NCI-H1092 treated with DMSO at 0.1 percent for 48 hours (cell line): ENCODE results near the gene CDADC1.
"Not testable (repeated sequence)": the region's sequence is repeated elsewhere in the genome, so short reads cannot be mapped to it uniquely, and the experiment has no call there.

Source experiments
- DNase-seq: peaks from one replicate; lab custom pipeline; 2025; lab: John Stamatoyannopoulos, UW

Gene CDADC1

DNA sequence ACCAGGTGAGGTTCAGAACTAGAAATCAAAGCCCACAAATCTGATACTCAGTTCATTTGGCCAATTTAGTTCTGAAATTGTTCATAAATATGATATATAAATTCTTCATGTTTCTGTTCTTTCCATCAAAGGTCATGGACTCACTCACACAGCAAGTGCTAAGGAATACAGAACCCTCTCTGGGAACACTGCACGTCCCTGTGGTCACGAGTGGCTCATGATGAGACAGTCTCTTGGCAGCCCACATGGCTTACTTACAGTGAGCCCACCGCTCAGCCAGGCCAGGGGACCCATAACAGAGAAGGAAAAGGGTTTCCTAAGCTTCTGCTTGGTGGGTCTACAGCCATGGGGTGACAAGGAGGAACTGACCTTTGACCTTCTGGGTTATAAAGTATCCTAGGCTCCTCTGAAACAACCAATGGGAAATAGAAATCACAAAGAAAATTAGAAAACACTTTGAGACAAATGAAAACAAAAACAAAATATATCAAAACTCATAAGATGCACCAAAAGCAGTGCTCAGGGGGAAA lies 67.4 kb downstream of the CDADC1 start:
- no peak for DNase-seq

DNA sequence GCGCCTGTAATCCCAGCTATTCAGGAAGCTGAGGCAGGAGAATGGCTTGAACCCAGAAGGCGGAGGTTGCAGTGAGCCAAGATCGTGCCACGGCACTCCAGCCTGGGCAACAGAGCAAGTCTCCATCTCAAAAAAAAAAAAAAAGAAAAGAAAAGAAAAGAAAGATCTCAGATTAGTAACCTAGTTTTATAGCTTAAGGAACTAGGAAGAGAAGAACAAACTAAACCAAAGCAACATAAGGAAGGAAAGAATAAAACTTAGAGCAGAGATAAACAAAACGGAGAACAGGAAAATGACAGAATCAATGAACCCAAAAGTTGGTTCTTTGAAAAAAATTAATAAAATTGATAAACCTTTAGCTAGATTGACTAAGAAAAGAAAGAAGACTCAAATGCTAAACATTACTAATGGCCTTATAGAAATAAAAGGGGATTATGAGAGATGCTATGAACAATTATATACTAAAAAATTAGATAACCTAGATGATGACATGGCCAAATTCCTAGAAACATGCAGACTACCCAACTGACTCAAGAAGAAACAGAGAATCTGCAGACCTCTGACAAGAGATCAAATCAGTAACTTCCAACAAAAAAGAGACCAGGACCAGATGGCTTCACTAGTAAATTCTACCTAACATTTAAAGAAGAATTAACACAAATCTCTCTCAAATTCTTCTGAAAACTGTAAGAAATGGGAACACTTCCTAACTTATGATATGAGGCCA lies 68.2 kb downstream of the CDADC1 start:
- no peak for DNase-seq

DNA sequence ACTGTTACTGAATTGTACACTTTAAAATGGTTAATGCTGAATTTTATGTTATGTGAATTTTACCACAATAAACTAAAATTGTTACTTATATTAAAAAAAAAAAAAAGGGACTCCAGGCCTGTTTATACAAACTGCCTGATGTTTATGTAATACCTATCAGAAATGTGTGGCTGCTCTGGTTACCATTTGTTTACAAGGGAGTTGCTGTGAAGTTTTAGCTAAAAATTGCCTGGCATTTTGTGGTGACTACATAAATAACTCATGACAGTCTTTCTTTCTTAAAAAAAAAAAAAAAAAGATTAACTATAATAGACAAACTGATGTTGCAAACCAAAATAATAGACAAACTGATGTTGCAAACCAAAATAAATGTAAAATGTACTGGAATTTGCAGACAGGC lies 71.8 kb downstream of the CDADC1 start:
- DNase-seq: no peak

DNA sequence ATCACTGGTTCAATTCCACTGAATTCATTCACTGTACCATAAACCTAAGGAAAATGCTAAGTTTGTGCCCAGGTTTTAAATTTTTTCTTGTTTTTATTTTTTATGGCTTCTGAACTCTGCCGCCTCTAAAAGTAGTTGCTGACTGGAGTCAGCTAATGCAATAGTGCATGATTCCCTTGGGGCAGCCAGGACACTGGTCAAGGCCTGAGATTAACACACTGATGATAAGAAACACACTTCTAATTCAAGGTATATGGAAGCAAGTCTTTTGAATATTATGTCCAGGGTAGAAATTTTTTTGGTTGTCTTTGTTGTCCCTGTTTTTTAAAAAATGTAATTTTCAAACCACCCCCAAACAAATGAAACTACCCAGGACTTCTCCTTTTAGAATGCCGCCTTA lies 72.2 kb downstream of the CDADC1 start:
- DNase-seq: no peak

DNA sequence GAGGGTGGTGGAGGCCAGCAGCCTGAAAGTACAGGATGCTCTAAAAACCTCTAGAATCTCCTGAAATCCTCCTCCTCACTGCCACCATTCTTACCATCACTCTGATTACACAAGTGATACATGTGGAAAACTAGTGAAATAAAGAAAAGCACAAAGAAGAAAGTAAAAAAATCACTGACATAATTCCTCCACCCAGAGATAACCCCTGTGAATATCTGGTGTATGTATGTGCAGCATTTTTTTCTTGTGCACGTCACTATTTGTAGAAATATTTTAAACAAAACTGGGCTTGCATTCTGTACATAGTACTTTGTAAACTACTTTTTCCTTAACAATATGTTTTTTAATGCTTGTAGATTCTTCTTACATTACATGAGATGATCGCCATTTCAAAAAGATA lies 73.2 kb downstream of the CDADC1 start:
- DNase-seq: no peak

DNA sequence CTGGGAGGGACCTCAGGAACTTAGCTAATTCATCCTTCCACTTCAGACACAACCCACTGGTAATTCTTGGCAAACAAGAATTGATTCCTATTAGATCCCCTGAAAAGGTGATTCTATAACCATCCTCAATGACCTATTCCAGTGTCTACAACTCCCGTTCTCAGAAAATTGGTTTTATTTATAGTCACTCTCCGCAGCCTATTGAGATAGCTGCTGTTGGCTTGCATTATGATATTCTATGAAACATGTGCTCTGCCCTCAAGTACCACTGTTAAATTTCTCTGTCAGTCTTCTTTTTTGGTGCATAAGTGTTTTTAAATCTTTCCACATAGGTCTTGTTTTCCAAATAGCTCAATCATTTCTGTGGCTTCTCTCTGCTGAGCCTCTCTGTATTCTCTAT lies 75.0 kb downstream of the CDADC1 start:
- DNase-seq: no peak

DNA sequence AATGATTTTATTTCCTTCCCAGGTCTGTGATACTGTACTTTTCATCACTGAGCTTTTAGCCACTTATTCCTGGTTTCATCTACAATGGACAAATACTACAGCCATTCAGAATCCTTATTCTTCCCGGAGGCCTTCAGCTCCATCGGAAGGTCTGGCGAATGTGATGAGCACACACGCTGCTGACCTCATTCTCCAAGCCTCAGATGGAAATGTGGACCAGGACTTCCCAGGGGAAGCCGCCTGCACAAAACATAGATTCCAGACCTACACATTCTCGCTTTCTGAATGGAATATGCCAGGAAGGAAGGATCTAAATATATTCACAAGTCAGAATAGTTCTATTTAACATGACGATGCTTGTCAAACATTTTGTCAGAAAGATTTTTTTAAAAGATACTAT lies 75.6 kb downstream of the CDADC1 start:
- no peak for DNase-seq

DNA sequence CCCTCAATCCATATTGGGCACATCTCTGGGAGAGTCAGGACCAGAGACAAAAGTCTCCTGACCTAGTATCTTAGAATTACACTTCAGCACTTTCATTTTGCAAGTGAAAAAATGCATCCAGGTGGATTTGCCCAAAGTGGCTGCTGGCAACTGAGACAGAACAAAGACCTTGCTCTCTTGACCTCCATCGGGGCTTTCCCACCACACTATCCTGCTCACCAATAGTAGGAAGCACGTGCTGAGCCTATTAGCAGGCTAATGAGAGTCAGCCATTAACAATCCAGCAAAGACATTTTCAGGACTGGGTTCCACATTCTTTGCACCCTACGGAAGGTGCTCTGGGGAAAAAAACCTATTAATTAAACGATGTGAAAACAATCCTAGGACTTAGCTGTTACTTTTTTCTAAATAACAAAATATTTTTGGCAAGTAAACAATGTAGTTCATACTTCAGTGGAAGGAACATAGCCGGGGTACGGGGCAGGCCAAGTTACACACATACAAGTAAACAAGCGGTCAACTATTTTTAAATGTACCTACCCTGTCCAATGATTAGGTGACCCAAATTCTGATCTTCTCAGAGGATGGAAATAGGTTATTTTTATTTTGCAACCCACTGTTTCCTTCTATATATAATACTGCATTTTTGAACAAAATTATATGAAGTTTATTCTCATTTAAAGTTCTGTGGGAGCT lies 78.6 kb downstream of the CDADC1 start:
- DNase-seq: no peak

DNA sequence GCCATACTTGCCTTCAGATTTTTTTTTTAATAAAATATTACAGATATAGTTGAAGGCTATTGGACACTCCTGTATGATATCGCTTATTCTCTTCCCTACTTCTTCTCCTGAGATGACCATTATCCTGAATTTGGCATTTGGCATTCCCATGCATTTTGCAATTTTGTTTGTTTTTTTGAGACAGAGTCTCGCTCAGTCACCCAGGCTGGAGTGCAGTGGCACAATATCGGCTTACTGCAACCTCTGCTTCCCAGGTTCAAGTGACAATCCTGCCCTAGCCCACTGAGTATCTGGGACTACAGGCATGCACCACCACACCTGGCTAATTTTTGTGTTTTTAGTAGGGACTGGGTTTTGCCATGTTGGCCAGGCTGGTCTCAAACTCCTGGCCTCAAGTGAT lies 79.4 kb downstream of the CDADC1 start:
- DNase-seq: not testable (repeated sequence)

DNA sequence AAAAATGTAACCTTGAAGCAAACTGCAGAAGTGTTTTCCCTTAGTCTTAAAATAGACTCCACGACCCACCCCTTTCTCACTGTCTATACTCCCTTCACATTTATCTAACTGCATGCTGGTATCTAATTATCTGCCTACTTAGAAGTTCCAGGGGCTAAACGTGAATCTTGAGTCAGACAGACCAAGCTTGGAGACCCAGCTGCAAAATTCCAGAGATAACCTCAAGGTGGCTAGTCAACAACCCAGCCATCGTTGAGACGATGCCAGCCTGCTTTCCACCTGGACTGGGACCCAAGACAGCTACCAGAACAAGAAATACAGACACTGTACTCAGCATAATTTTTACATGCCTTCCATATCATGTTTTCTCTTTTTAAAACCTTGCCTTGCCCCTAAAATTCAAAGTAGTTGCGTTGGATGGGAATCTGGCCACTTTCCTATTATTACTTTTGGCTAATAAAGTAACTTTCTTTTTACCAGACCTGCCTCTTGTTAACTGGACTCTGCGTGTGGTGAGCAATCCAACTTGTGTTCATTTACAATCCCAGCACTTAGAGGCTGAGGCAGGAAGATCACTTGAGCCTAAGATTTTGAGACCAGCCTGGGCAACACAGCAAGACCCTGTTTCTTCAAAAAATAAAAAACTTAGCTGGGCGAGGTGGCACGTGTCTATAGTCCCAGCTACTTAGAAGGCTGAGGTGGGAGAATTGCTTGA lies 82.3 kb downstream of the CDADC1 start:
- no peak for DNase-seq

DNA sequence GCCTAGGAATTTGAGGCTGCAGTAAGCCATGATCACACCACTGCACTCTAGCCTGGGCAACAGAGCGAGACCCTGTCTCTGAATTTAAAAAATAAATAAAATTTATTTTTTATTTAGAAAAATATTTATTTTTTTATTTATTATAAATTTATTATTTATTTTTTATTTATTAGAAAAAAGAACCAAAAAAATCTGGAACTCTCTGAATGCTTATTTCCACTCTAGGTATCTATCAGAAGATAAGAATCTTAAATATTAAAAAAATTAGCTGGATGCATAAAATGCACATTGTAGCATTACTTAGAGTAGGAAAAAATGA lies 82.8 kb downstream of the CDADC1 start:
- no peak for DNase-seq

DNA sequence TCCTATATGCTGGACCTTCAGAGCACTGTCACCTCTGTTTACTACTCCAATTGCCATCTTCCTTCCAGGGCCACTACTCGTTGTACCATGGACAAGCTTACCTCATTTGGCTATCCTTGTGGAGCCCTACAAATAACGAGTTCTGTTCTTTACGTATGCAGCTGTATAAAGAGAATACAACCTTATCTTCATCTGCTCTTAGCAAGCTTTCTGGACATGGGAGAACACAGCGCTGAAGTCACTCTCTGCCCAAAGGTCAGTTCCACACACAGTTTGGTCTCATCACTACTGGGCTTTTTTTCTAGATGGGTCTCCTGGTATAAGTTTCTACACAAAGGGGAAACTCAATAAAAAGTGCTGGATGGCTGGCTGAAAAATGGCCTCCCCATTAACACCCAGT lies 88.9 kb downstream of the CDADC1 start:
- no peak for DNase-seq

DNA sequence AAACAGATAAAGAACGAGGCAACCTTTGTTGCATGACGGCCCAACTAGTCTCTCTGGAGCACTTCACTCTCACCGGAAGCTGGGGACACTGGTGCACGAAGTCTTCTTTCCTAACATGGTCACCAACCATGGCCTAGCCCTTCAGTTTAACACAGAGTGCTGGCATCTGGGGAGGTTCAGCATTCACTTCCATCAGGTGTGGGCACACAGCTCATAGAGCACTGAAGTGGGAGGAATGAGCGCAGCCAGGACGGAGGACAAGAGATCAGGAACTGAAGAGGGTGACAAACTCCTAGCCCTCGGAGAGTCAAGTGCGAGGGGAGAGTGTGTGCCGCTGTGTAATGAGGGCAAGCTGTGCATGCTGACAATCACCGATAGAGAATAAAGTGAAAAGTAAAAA lies 92.4 kb downstream of the CDADC1 start:
- DNase-seq: no peak

DNA sequence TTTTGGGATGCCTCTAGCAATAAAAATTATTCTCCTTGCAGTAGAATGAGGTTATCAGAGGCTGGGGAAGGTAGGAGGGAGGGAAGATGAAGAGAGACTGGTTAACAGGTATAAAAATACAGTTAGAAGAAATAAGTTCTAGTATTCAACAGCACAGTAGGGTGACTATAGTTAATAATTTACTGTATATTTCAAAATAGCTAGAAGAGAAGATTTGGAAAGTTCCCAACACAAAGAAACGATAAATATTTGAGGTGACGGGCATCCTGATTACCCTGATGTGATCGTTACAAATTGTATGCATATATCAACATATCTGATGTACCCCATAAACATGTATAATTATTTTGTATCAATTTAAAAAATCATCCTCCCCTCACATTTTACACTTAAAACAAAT lies 93.8 kb downstream of the CDADC1 start:
- DNase-seq: no peak

DNA sequence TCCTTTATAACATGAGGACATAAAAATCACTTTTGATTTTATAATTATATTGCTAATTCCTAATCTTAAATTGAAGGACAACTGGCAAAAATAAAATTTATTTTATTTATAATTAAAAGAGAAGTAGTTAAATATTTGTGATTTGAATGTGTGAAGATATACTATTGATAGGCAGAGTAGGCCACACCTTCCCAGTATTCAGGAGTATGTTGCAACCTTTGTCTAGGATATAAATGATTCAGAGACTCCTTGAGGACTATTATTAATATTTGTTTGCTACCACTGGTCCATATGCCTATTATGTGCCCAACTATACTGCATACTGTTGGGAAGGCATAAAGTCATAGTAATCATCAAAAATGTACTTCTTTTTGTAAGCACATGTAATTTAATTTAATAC lies 94.2 kb downstream of the CDADC1 start:
- DNase-seq: no peak

DNA sequence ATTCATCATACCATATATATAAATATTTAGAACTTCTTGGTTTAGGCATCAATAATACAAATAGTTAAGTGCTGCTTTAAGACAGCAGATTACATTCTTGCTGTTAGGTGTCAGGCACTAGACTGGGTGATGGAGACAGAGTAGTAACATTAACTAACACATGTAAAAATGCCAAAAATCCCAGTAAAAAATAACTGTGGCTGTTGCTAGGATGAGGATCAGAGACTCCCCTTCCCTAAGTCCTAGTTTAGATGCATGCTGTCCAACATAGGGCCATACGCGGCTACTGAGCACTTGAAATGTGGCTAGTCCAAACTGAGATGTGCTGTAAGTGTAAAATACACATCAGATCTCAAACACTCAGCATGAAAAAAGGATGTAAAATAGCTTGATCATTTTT lies 94.7 kb downstream of the CDADC1 start:
- DNase-seq: no peak
